OCI-LY1 (cell line): Measurements from ENCODE around the gene CFAP251.

Experiments
- CTCF ChIP-seq: fragments of 200-600 bp; sonication (generic), shearing (Covaris generic); IDR thresholded peaks from 2 replicates; pipeline ENCODE4 v1.5.1; 2017; ENCODE audit warnings: mild to moderate bottlenecking, antibody characterized with exemption, low read length, moderate library complexity, mixed read lengths
- EZH2 ChIP-seq: fragments of 200-600 bp; sonication (generic), shearing (Covaris generic); IDR thresholded peaks from 2 replicates; pipeline ENCODE4 v1.8.0; 2017; ENCODE audit warnings: borderline replicate concordance, mixed run types, mild to moderate bottlenecking, antibody characterized with exemption, low read length, moderate library complexity, mixed read lengths

DNA sequence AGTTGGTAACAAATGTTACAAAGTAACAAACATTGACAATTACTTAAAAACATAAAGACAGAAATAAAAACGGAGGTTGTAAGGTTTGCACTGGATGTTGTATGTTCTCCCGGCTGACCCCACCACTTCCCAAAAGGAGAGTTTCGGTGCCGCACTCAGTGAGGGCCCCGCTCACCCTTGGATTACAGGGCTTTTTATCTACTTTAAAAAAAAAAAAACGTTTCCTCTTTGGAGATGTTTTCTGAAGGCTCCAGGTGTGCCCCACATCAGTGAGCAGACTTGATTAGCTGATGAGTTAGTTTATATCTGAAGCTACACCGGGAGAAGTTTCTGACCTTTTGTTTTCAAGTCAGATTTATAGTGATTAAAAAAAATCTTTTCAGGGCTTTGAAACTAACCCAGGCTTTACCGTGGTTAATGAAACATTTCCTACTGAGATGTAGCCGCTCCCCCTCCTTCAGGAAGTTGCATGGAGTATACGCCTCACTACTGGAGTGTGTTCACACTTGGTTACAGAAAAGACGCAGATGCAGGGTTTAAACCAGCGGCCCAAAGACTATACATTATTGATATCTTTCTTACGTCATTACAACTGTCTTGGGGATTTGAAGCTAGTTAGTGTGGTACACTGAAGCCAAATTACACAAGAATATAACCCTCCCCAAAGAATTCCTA lies 65.3 kb downstream of the CFAP251 start:
- no peak for TF ChIP-seq CTCF
- no peak for TF ChIP-seq EZH2
